ENCODE results near the gene NMT2. TPM values are rescaled to one million over a fixed set of nuclear protein-coding genes. Genes with fewer than 3 reads are reported as not detected.
A peak's percentile ranks its signal among the peaks of the same experiment; 100 is the strongest.

NMT2 gene
- total RNA-seq, 1 experiment from 2014 or later, result 11.8 TPM

GRCh38 chr10:15197911-15198310, 29.4 kb upstream of the NMT2 start:
- Histone ChIP-seq H3T11ph (ENCODE audit: low read length) (no peak overlapping the region), H3K4me2 (ENCODE audit: insufficient read depth, insufficient read length, low read length) (no peak overlapping the region), H3K9ac (ENCODE audit: extremely low read depth, insufficient read length, low read length) (no peak overlapping the region), H3K23me2 (ENCODE audit: insufficient read length, low read depth, low read length, poor library complexity, severe bottlenecking) (no peaks in the 10 kb centered on the region), H3K23ac (ENCODE audit: insufficient read length, low read depth, low read length) (no peak overlapping the region), H3K4ac (ENCODE audit: low read depth, low read length) (no peak overlapping the region), H2BK5ac (ENCODE audit: insufficient read length, low read length) (no peak overlapping the region), H3K79me2 (ENCODE audit: insufficient read depth, low read length) (no peaks in the 10 kb centered on the region), H3K18ac (ENCODE audit: insufficient read length, low read depth, low read length) (no peak overlapping the region), H4K5ac (ENCODE audit: insufficient read length, low read depth, low read length) (no peak overlapping the region), H2BK12ac (ENCODE audit: insufficient read length, low read depth, low read length) (no peak overlapping the region), H3K9me3 (ENCODE audit: control insufficient read depth, low read depth, low read length) (no peaks in the 10 kb centered on the region), H4K8ac (replicated peaks; ENCODE audit: insufficient read length, low read depth, low read length) (no peak overlapping the region), H4K20me1 (ENCODE audit: control insufficient read depth, insufficient read depth, insufficient read length) (no peaks in the 10 kb centered on the region), H3K27me3 (ENCODE audit: insufficient read depth, low read length) (no peaks in the 10 kb centered on the region), H3K27ac (ENCODE audit: insufficient read length, low read depth, low read length) (no peak overlapping the region), H3K79me1 (ENCODE audit: insufficient read depth, low read depth, low read length, poor library complexity, severe bottlenecking) (no peaks in the 10 kb centered on the region), H3K56ac (ENCODE audit: insufficient read length, low read depth, low read length) (no peak overlapping the region), H3K4me1 (ENCODE audit: insufficient read depth, low read length) (peaks cover 4% of the 10 kb centered on the region; the same call in 1 of the 2 replicates), H4K91ac (ENCODE audit: insufficient read length, low read depth, low read length) (no peak overlapping the region), H2BK15ac (ENCODE audit: low read depth, low read length) (no peak overlapping the region), H2AK5ac (ENCODE audit: insufficient read length, low read length) (no peak overlapping the region), H3K14ac (ENCODE audit: insufficient read depth, low read length) (no peak overlapping the region), H2AFZ (ENCODE audit: low read length) (no peak overlapping the region), H2BK20ac (ENCODE audit: low read depth, low read length, poor library complexity, severe bottlenecking) (no peak overlapping the region), H2BK120ac (ENCODE audit: low read depth, low read length, poor library complexity, severe bottlenecking) (no peak overlapping the region)
- no CpG with 5 or more reads among the region's 4 CpGs for WGBS (ENCODE audit: extremely low coverage, insufficient read length, low lambda C conversion rate)
- TF ChIP-seq, protein P1, sequence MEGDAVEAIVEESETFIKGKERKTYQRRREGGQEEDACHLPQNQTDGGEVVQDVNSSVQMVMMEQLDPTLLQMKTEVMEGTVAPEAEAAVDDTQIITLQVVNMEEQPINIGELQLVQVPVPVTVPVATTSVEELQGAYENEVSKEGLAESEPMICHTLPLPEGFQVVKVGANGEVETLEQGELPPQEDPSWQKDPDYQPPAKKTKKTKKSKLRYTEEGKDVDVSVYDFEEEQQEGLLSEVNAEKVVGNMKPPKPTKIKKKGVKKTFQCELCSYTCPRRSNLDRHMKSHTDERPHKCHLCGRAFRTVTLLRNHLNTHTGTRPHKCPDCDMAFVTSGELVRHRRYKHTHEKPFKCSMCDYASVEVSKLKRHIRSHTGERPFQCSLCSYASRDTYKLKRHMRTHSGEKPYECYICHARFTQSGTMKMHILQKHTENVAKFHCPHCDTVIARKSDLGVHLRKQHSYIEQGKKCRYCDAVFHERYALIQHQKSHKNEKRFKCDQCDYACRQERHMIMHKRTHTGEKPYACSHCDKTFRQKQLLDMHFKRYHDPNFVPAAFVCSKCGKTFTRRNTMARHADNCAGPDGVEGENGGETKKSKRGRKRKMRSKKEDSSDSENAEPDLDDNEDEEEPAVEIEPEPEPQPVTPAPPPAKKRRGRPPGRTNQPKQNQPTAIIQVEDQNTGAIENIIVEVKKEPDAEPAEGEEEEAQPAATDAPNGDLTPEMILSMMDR (conservative IDR thresholded peaks at IDR 0.05), result no peak
- Mint-ChIP-seq H3K4me3 (no peak overlapping the region), H3K36me3 (ENCODE audit: insufficient read depth in 1 of 3, low read depth in 3 of 3) (no peaks in the 10 kb centered on the region; a peak in 1 of 7 replicates), H3K27ac (peak overlapping the region in 1 of 3 experiments; percentile 76; a peak in 1 of 7 replicates), H3K9me3 (no peaks in the 10 kb centered on the region), H3K27me3 (ENCODE audit: low read depth) (no peaks in the 10 kb centered on the region), H3K4me1 (peaks cover 22 to 30% of the 10 kb centered on the region in 2 experiments)
- DNase-seq, result no peak
